ENCODE measurements around the gene SPEM2. TPM values are rescaled to one million over a fixed set of nuclear protein-coding genes. Genes with fewer than 3 reads are reported as not detected.
A peak's percentile ranks its signal among the peaks of the same experiment; 100 is the strongest.

The SPEM2 gene
- total and polyA plus RNA-seq, 2 of the 8 experiments (the other 6 are each of a cell fraction or from before 2014, with no cell fraction given): 0.03 TPM; not detected in 1

- no peak for TF ChIP-seq CHD7 (IDR thresholded peaks at IDR 0.05; ENCODE audit: insufficient replicate concordance, low read length)
- no peak for TF ChIP-seq SRF (IDR thresholded peaks at IDR 0.05; ENCODE audit: low read depth, low read length)
- TF ChIP-seq MAX (IDR thresholded peaks at IDR 0.05): 0 out of 2 replicates have a peak, but pooled peaks have one; percentile 3
- TF ChIP-seq GABPA (IDR thresholded peaks at IDR 0.05; ENCODE audit: borderline replicate concordance, insufficient read depth, low read length): no peak
- peak in 1 of 2 experiments; percentile 84; a peak in 1 of 4 replicates for TF ChIP-seq HDAC2 (IDR thresholded peaks at IDR 0.05; ENCODE audit: borderline replicate concordance in 1 of 2, low read depth in 2 of 2, low read length in 2 of 2)
- TF ChIP-seq POLR2A (IDR thresholded peaks at IDR 0.05; ENCODE audit: control extremely low read depth in 1 of 2, low read depth in 2 of 2, low read length in 2 of 2): no peak
These were observed 21.8 kb upstream of the SPEM2 start (continued) for GRCh38 chr17:7403727-7403976.

Measured in H1 (cell line).